Measurements from ENCODE around the gene JPH2.

The JPH2 gene

GRCh38 chr20:44081888-44082287 lies 105.1 kb downstream of the JPH2 start:
- H3K4me2 ChIP-seq, result no peak overlapping the region
- H3K36me3 ChIP-seq, result no peaks in the 10 kb centered on the region
- H3K27ac ChIP-seq, result no peak overlapping the region
- TF ChIP-seq Cebpa-rat (IDR thresholded peaks at IDR 0.05), result no peak
- H3K9me3 ChIP-seq, result no peaks in the 10 kb centered on the region
- no peaks in the 10 kb centered on the region for H4K20me1 ChIP-seq
- H3K4me1 ChIP-seq, result peaks cover 23% of the 10 kb centered on the region; the same call in 1 of the 2 replicates
- H3K4me3 ChIP-seq, result no peak overlapping the region
- no peaks in the 10 kb centered on the region for H3K27me3 ChIP-seq
- no peak overlapping the region for H3K9ac ChIP-seq

- no peak overlapping the region for H3K4me3 ChIP-seq
- no peaks in the 10 kb centered on the region for H4K20me1 ChIP-seq
- TF ChIP-seq Cebpa-rat (IDR thresholded peaks at IDR 0.05), result no peak
- H3K9me3 ChIP-seq, result no peaks in the 10 kb centered on the region
- H3K4me1 ChIP-seq, result peaks cover 20% of the 10 kb centered on the region; the same call in 1 of the 2 replicates
- H3K9ac ChIP-seq, result no peak overlapping the region; the same call in 1 of the 2 replicates
- no peak overlapping the region for H3K4me2 ChIP-seq
- no peak overlapping the region for H3K27ac ChIP-seq
- no peaks in the 10 kb centered on the region for H3K27me3 ChIP-seq
- H3K36me3 ChIP-seq, result no peaks in the 10 kb centered on the region
Observed at GRCh38 chr20:44081476-44081875, 105.5 kb downstream of the JPH2 start.

- H3K4me3 ChIP-seq, result no peak overlapping the region
- no peaks in the 10 kb centered on the region for H3K9me3 ChIP-seq
- no peaks in the 10 kb centered on the region for H3K36me3 ChIP-seq
- H3K27ac ChIP-seq, result no peak overlapping the region
- H3K9ac ChIP-seq, result no peak overlapping the region; the same call in 1 of the 2 replicates
- peak overlapping the region; percentile 6; the same call in 1 of the 2 replicates for H3K4me2 ChIP-seq
- H3K4me1 ChIP-seq, result peaks cover 14% of the 10 kb centered on the region; the same call in 1 of the 2 replicates
- no peaks in the 10 kb centered on the region for H4K20me1 ChIP-seq
- TF ChIP-seq Cebpa-rat (IDR thresholded peaks at IDR 0.05), result no peak
- no peaks in the 10 kb centered on the region for H3K27me3 ChIP-seq
Observed at GRCh38 chr20:44080646-44081267, 106.2 kb downstream of the JPH2 start.

GRCh38 chr20:44080064-44080463 lies 106.9 kb downstream of the JPH2 start:
- no peak for TF ChIP-seq Cebpa-rat (IDR thresholded peaks at IDR 0.05)
- no peaks in the 10 kb centered on the region for H4K20me1 ChIP-seq
- H3K36me3 ChIP-seq, result no peaks in the 10 kb centered on the region
- H3K4me1 ChIP-seq, result peaks cover 14% of the 10 kb centered on the region; the same call in 1 of the 2 replicates
- H3K27me3 ChIP-seq, result no peaks in the 10 kb centered on the region
- no peak overlapping the region for H3K27ac ChIP-seq
- H3K4me2 ChIP-seq, result peak overlapping the region; percentile 6; the same call in 1 of the 2 replicates
- no peak overlapping the region for H3K9ac ChIP-seq
- H3K4me3 ChIP-seq, result no peak overlapping the region
- no peaks in the 10 kb centered on the region for H3K9me3 ChIP-seq

- H3K4me2 ChIP-seq, result no peak overlapping the region
- H3K27ac ChIP-seq, result no peak overlapping the region
- H3K4me1 ChIP-seq, result peaks cover 14% of the 10 kb centered on the region; the same call in 1 of the 2 replicates
- H3K27me3 ChIP-seq, result no peaks in the 10 kb centered on the region
- no peaks in the 10 kb centered on the region for H3K9me3 ChIP-seq
- TF ChIP-seq Cebpa-rat (IDR thresholded peaks at IDR 0.05), result no peak
- H3K36me3 ChIP-seq, result no peaks in the 10 kb centered on the region
- no peak overlapping the region for H3K9ac ChIP-seq
- H3K4me3 ChIP-seq, result no peak overlapping the region
- H4K20me1 ChIP-seq, result no peaks in the 10 kb centered on the region
Observed at GRCh38 chr20:44079291-44079690, 107.7 kb downstream of the JPH2 start.

GRCh38 chr20:44075950-44076232 lies 111.1 kb downstream of the JPH2 start:
- no peak for TF ChIP-seq Cebpa-rat (IDR thresholded peaks at IDR 0.05)
- peaks cover 44% of the 10 kb centered on the region for H3K4me1 ChIP-seq
- H3K4me3 ChIP-seq, result no peak overlapping the region
- no peaks in the 10 kb centered on the region for H4K20me1 ChIP-seq
- H3K9ac ChIP-seq, result no peak overlapping the region
- H3K4me2 ChIP-seq, result no peak overlapping the region
- H3K9me3 ChIP-seq, result no peaks in the 10 kb centered on the region
- no peaks in the 10 kb centered on the region for H3K36me3 ChIP-seq
- H3K27me3 ChIP-seq, result no peaks in the 10 kb centered on the region
- H3K27ac ChIP-seq, result no peak overlapping the region

- no peaks in the 10 kb centered on the region for H4K20me1 ChIP-seq
- H3K27ac ChIP-seq, result no peak overlapping the region
- H3K9ac ChIP-seq, result no peak overlapping the region
- H3K4me2 ChIP-seq, result no peak overlapping the region
- H3K4me3 ChIP-seq, result no peak overlapping the region
- TF ChIP-seq Cebpa-rat (IDR thresholded peaks at IDR 0.05), result no peak
- no peaks in the 10 kb centered on the region for H3K9me3 ChIP-seq
- peaks cover 46% of the 10 kb centered on the region for H3K4me1 ChIP-seq
- H3K36me3 ChIP-seq, result no peaks in the 10 kb centered on the region
- H3K27me3 ChIP-seq, result no peaks in the 10 kb centered on the region
Observed at GRCh38 chr20:44075191-44075949, 111.6 kb downstream of the JPH2 start.

- H3K27ac ChIP-seq, result no peak overlapping the region
- H4K20me1 ChIP-seq, result no peaks in the 10 kb centered on the region
- H3K4me1 ChIP-seq, result peaks cover 49% of the 10 kb centered on the region
Observed at GRCh38 chr20:44074252-44075151, 112.5 kb downstream of the JPH2 start.

GRCh38 chr20:44073675-44074071 lies 113.3 kb downstream of the JPH2 start:
- H3K4me2 ChIP-seq, result peak overlapping the region; percentile 98; the same call in 1 of the 2 replicates
- no peak overlapping the region for H3K4me3 ChIP-seq
- H3K9me3 ChIP-seq, result no peaks in the 10 kb centered on the region
- TF ChIP-seq Cebpa-rat (IDR thresholded peaks at IDR 0.05), result no peak
- H4K20me1 ChIP-seq, result no peaks in the 10 kb centered on the region
- H3K36me3 ChIP-seq, result no peaks in the 10 kb centered on the region
- peaks cover 57% of the 10 kb centered on the region for H3K4me1 ChIP-seq
- no peak overlapping the region for H3K27ac ChIP-seq
- H3K9ac ChIP-seq, result no peak overlapping the region
- no peaks in the 10 kb centered on the region for H3K27me3 ChIP-seq

More at GRCh38 chr20:44074252-44075151, 112.5 kb downstream of the JPH2 start:
- no peak for TF ChIP-seq Cebpa-rat (IDR thresholded peaks at IDR 0.05)
- Histone ChIP-seq H3K4me3 (no peak overlapping the region), H3K9ac (no peak overlapping the region), H3K4me2 (no peak overlapping the region), H3K36me3 (no peaks in the 10 kb centered on the region), H3K9me3 (no peaks in the 10 kb centered on the region), H3K27me3 (no peaks in the 10 kb centered on the region)

Measured in BLaER1 (cell line).